ENCODE measurements around the gene C1QC. TPM values are rescaled to one million over a fixed set of nuclear protein-coding genes. Genes with fewer than 3 reads are reported as not detected.

Gene C1QC
- polyA plus RNA-seq, 1 experiment = not detected

DNA sequence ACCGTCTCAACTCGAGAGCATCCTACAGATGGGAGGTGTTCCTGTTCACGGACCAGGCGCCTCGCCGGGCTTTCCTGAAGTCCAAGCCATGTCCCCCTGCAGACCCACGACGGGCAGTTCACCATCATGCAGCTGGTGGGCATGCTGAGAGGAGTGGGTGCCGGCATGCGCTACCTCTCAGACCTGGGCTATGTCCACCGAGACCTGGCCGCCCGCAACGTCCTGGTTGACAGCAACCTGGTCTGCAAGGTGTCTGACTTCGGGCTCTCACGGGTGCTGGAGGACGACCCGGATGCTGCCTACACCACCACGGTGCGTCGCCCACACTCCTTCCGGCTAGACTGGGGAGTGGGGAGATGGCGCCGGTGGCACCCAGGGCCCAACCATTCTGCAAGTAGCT, 44.7 kb upstream of the C1QC start:
- ChIA-PET POLR2A (no interaction called here), CTCF (no interaction called here)
- no peak for DNase-seq (ENCODE audit: low read depth)
- TF ChIP-seq, protein P1, sequence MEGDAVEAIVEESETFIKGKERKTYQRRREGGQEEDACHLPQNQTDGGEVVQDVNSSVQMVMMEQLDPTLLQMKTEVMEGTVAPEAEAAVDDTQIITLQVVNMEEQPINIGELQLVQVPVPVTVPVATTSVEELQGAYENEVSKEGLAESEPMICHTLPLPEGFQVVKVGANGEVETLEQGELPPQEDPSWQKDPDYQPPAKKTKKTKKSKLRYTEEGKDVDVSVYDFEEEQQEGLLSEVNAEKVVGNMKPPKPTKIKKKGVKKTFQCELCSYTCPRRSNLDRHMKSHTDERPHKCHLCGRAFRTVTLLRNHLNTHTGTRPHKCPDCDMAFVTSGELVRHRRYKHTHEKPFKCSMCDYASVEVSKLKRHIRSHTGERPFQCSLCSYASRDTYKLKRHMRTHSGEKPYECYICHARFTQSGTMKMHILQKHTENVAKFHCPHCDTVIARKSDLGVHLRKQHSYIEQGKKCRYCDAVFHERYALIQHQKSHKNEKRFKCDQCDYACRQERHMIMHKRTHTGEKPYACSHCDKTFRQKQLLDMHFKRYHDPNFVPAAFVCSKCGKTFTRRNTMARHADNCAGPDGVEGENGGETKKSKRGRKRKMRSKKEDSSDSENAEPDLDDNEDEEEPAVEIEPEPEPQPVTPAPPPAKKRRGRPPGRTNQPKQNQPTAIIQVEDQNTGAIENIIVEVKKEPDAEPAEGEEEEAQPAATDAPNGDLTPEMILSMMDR (IDR thresholded peaks at IDR 0.05; ENCODE audit: insufficient read depth, low read depth, low read length) = no peak
- Histone ChIP-seq H3K4me3 (ENCODE audit: low read depth, low read length) (no peak overlapping the region), H3K27me3 (ENCODE audit: control insufficient read depth, insufficient read depth, low read length) (peaks cover 4% of the 10 kb centered on the region), H3K36me3 (ENCODE audit: control insufficient read depth, insufficient read depth, low read length) (no peaks in the 10 kb centered on the region)

- ChIA-PET CTCF (no interaction called here), POLR2A (no interaction called here)
- TF ChIP-seq, protein P1 (IDR thresholded peaks at IDR 0.05; ENCODE audit: insufficient read depth, low read depth, low read length) = no peak
- no peak overlapping the region for H3K4me3 ChIP-seq (ENCODE audit: low read depth, low read length)
- H3K36me3 ChIP-seq (ENCODE audit: control insufficient read depth, insufficient read depth, low read length) = no peaks in the 10 kb centered on the region
- DNase-seq (ENCODE audit: low read depth) = no peak
- H3K27me3 ChIP-seq (ENCODE audit: control insufficient read depth, insufficient read depth, low read length) = peaks cover 4% of the 10 kb centered on the region
These were observed 43.2 kb upstream of the C1QC start for GRCh38 chr1:22600071-22600816.

- H3K4me3 ChIP-seq (ENCODE audit: low read depth, low read length) = no peak overlapping the region
- CTCF ChIA-PET = no interaction called here
- POLR2A ChIA-PET = no interaction called here
These were observed 42.4 kb upstream of the C1QC start for GRCh38 chr1:22600817-22601605.

DNA sequence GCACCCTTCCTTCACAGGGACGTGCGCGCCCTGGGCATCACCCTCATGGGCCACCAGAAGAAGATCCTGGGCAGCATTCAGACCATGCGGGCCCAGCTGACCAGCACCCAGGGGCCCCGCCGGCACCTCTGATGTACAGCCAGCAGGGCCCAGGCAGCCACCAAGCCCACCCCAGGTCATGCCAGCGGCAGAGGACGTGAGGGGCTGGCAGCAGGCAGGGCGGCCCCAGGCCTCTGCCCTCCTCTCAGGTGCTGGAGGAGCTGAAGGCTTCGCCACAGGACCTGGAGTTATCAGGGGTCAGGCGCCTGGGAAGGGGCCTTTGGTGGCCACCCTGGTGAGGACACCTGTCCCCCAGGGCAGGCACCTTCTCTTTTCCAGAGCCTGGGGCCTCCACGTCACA, 41.8 kb upstream of the C1QC start:
- TF ChIP-seq, protein P1 (IDR thresholded peaks at IDR 0.05; ENCODE audit: insufficient read depth, low read depth, low read length) = no peak
- Histone ChIP-seq H3K36me3 (ENCODE audit: control insufficient read depth, insufficient read depth, low read length) (no peaks in the 10 kb centered on the region), H3K4me3 (ENCODE audit: low read depth, low read length) (no peak overlapping the region), H3K27me3 (ENCODE audit: control insufficient read depth, insufficient read depth, low read length) (peaks cover 6% of the 10 kb centered on the region)
- ChIA-PET POLR2A (no interaction called here), CTCF (no interaction called here)
- DNase-seq (ENCODE audit: low read depth) = no peak

More at GRCh38 chr1:22600817-22601605, 42.4 kb upstream of the C1QC start:
- Histone ChIP-seq H3K36me3 (ENCODE audit: control insufficient read depth, insufficient read depth, low read length) (no peaks in the 10 kb centered on the region), H3K27me3 (ENCODE audit: control insufficient read depth, insufficient read depth, low read length) (peaks cover 4% of the 10 kb centered on the region)
- DNase-seq (ENCODE audit: low read depth) = no peak
- TF ChIP-seq, protein P1 (IDR thresholded peaks at IDR 0.05; ENCODE audit: insufficient read depth, low read depth, low read length) = no peak

- TF ChIP-seq, protein P1 (IDR thresholded peaks at IDR 0.05; ENCODE audit: insufficient read depth, low read depth, low read length) = no peak
- H3K36me3 ChIP-seq (ENCODE audit: control insufficient read depth, insufficient read depth, low read length) = no peaks in the 10 kb centered on the region
- POLR2A ChIA-PET = no interaction called here
- no peak for DNase-seq (ENCODE audit: low read depth)
- H3K4me3 ChIP-seq (ENCODE audit: low read depth, low read length) = no peak overlapping the region
- peaks cover 6% of the 10 kb centered on the region for H3K27me3 ChIP-seq (ENCODE audit: control insufficient read depth, insufficient read depth, low read length)
- CTCF ChIA-PET = no interaction called here
These were observed 41.2 kb upstream of the C1QC start for GRCh38 chr1:22602060-22602740.

All from BJ (cell line).